Measurements from ENCODE around the gene ASXL2.
A peak's percentile ranks its signal among the peaks of the same experiment; 100 is the strongest.
"Not testable (repeated sequence)": the region's sequence is repeated elsewhere in the genome, so short reads cannot be mapped to it uniquely, and the experiment has no call there.

DNA sequence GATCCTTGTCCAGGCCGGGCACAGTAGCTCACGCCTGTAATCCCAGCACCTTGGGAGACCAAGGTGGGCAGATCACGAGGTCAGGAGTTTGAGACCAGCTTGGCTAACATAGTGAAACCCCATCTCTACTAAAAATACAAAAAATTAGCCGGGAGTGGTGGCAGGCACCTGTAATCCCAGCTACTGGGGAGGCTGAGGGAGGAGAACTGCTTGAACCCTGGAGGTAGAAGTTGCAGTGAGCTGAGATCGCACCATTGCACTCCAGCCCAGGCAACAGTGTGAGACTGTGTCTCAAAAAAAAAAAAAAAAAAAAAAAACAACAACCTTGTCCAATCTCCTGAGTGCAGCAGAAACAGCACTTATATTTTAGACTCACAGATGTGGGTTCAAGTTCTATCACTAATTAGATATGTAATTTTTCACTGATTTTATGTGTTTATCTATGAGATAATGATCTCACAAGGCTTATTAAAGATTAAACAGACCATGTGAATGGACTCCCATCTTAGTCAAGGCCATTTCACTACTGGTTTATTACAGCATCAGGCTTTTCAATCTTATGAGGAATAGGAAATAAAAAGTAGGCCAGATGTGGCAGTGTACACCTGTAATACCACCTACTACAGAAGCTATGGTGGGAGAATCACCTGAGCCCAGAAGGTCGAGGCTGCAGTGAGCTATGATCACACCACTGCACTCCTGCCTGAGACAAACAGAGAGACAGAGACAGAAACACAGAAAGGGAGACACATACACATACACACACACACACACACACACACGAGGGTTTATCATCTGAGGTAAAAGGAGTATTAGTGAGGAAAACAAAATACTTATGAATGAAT is 49.5 kb downstream of the ASXL2 start:
- TF ChIP-seq FOXK2 (IDR thresholded peaks at IDR 0.05); BHLHE40 (IDR thresholded peaks at IDR 0.05; ENCODE audit: borderline replicate concordance); ELF4 (IDR thresholded peaks at IDR 0.05); SP1 (IDR thresholded peaks at IDR 0.05); CTBP1 (IDR thresholded peaks at IDR 0.05; ENCODE audit: borderline replicate concordance); FOXA1 (IDR thresholded peaks at IDR 0.05); HDGF (IDR thresholded peaks at IDR 0.05; ENCODE audit: borderline replicate concordance); ARNT (IDR thresholded peaks at IDR 0.05); FOXM1 (IDR thresholded peaks at IDR 0.05; ENCODE audit: borderline replicate concordance); TARDBP (IDR thresholded peaks at IDR 0.05); SUZ12 (IDR thresholded peaks at IDR 0.05): not testable (repeated sequence)
- TF ChIP-seq, protein P1, sequence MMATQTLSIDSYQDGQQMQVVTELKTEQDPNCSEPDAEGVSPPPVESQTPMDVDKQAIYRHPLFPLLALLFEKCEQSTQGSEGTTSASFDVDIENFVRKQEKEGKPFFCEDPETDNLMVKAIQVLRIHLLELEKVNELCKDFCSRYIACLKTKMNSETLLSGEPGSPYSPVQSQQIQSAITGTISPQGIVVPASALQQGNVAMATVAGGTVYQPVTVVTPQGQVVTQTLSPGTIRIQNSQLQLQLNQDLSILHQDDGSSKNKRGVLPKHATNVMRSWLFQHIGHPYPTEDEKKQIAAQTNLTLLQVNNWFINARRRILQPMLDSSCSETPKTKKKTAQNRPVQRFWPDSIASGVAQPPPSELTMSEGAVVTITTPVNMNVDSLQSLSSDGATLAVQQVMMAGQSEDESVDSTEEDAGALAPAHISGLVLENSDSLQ (IDR thresholded peaks at IDR 0.05) = not testable (repeated sequence)
- TF ChIP-seq ZNF384 (IDR thresholded peaks at IDR 0.05) = peak; percentile 44; the same call in 1 of the 2 replicates
